Measurements from ENCODE around the gene AUTS2. TPM values are rescaled to one million over a fixed set of nuclear protein-coding genes. Genes with fewer than 3 reads are reported as not detected.

Gene AUTS2
- total RNA-seq, 2 experiments from 2014 or later = 2.4 to 3.0 TPM

- ChIA-PET CTCF (interaction anchor here (1.0 to 1.3 kb wide), 4 partner anchors 9 to 986 kb away, joined by 3 to 6 read pairs (median 3); no protein-coding TSS in a partner anchor), POLR2A (no interaction called here)
- no peaks in the 10 kb centered on the region for H3K4me1 Mint-ChIP-seq
- ATAC-seq (no peak), DNase-seq (no peak)
- no peak overlapping the region for H3K4me3 Mint-ChIP-seq
- no peaks in the 10 kb centered on the region for H3K36me3 Mint-ChIP-seq (ENCODE audit: low read depth)
- H3K27me3 Mint-ChIP-seq = no peaks in the 10 kb centered on the region
- H3K9me3 Mint-ChIP-seq (ENCODE audit: low read depth) = no peaks in the 10 kb centered on the region
- intact Hi-C loops (cut with DNase I, micrococcal nuclease) = no loop called here
- H3K27ac Mint-ChIP-seq = no peak overlapping the region
Measured at GRCh38 chr7:70052691-70053090, 454.4 kb downstream of the AUTS2 start.

- POLR2A ChIA-PET = interaction anchor here (0.6 kb wide), 1 partner anchor 10 kb away, joined by 3 read pairs; no protein-coding TSS in a partner anchor
- intact Hi-C loops (cut with DNase I, micrococcal nuclease) = no loop called here
- H3K9me3 Mint-ChIP-seq (ENCODE audit: low read depth) = no peaks in the 10 kb centered on the region
Measured at GRCh38 chr7:70053421-70053820, 455.1 kb downstream of the AUTS2 start.

DNA sequence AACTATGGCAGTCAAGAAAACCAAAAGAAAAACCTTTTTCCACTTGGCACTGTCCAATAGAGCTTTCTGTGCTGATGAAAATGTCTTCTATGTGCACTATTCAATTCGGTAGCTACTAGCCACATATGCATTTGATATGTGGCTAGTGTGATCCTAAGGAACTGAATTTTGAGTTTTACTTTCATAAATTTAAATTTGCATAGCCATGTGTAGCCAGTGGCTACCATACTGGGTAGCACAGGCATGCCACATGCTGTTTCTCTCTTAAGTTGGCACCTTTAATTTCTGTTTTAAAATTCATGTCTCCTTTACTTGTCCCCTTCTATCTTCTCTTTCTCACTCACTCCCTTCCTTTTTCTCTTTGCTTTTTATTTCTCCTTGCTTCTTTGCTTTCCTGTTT, 455.7 kb downstream of the AUTS2 start:
- CTCF ChIA-PET = no interaction called here
- intact Hi-C loops (cut with DNase I, micrococcal nuclease) = no loop called here
- Mint-ChIP-seq H3K36me3 (ENCODE audit: low read depth) (no peaks in the 10 kb centered on the region), H3K27ac (no peak overlapping the region), H3K4me3 (no peak overlapping the region), H3K27me3 (no peaks in the 10 kb centered on the region), H3K9me3 (ENCODE audit: low read depth) (no peaks in the 10 kb centered on the region), H3K4me1 (no peaks in the 10 kb centered on the region)
- POLR2A ChIA-PET = no interaction called here
- ATAC-seq (no peak), DNase-seq (no peak)

More at GRCh38 chr7:70053421-70053820, 455.1 kb downstream of the AUTS2 start:
- CTCF ChIA-PET = interaction anchor here (1.0 to 1.2 kb wide), 2 partner anchors 8 to 23 kb away, joined by 3 read pairs; no protein-coding TSS in a partner anchor
- Mint-ChIP-seq H3K36me3 (ENCODE audit: low read depth) (no peaks in the 10 kb centered on the region), H3K27ac (no peak overlapping the region), H3K4me3 (no peak overlapping the region), H3K27me3 (no peaks in the 10 kb centered on the region), H3K4me1 (no peaks in the 10 kb centered on the region)
- no peak for DNase-seq
- no peak for ATAC-seq

- no peak for DNase-seq
- ChIA-PET POLR2A (no interaction called here), CTCF (no interaction called here)
- no peaks in the 10 kb centered on the region for H3K36me3 Mint-ChIP-seq (ENCODE audit: low read depth)
- H3K4me3 Mint-ChIP-seq = no peak overlapping the region
- peaks cover 2% of the 10 kb centered on the region for H3K4me1 Mint-ChIP-seq
- no peak overlapping the region for H3K27ac Mint-ChIP-seq
- H3K9me3 Mint-ChIP-seq (ENCODE audit: low read depth) = no peaks in the 10 kb centered on the region
- H3K27me3 Mint-ChIP-seq = no peaks in the 10 kb centered on the region
- intact Hi-C loops (cut with DNase I, micrococcal nuclease) = no loop called here
- ATAC-seq = no peak
Measured at GRCh38 chr7:70056363-70056762, 458.1 kb downstream of the AUTS2 start.

DNA sequence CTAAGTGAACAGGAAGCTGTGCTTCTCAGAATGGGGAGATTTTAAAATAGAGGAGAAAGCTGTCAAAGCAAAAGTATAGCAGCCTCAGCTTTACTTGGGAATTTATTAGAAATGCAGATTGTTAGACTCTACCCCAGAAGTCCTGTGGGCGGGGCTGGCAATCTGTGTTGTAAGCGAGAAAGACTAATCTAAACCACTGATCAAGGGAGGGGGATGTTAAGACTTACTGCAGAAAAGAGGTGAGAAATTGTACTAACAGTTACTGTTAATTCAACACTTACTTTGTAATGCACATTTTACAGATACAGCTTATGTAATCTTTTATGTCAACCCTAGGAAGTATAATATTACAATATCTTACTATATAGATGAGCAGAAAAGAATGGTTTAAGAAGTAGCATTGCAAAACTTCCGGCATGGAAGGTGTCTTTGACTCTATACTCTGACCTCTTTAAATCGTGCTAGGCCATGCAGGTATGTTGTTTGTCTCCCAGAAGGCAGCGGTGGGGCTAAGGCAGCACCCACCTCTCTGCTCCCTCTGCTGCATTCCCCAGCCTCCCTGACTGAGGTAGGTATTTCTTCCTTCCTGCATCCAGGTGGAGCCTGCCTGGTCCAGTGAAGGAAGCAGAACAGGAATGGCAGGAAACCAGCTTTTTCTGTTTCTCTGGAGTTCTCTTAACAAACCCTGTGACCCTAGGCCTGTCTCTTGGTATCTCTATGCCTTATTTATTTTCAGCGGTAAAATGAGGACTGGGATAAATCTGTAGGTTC, 462.2 kb downstream of the AUTS2 start:
- H3K4me3 Mint-ChIP-seq = no peak overlapping the region
- ChIA-PET POLR2A (no interaction called here), CTCF (no interaction called here)
- H3K9me3 Mint-ChIP-seq (ENCODE audit: low read depth) = no peaks in the 10 kb centered on the region
- DNase-seq (no peak), ATAC-seq (no peak)
- intact Hi-C loops (cut with DNase I, micrococcal nuclease) = no loop called here
- H3K27me3 Mint-ChIP-seq = no peaks in the 10 kb centered on the region
- H3K4me1 Mint-ChIP-seq = peaks cover 2% of the 10 kb centered on the region
- no peak overlapping the region for H3K27ac Mint-ChIP-seq
- H3K36me3 Mint-ChIP-seq (ENCODE audit: low read depth) = no peaks in the 10 kb centered on the region

- no peaks in the 10 kb centered on the region for H3K27me3 Mint-ChIP-seq
- intact Hi-C loops (cut with DNase I, micrococcal nuclease) = no loop called here
- H3K27ac Mint-ChIP-seq = no peak overlapping the region
- no peaks in the 10 kb centered on the region for H3K9me3 Mint-ChIP-seq (ENCODE audit: low read depth)
- DNase-seq = no peak
- peaks cover 2% of the 10 kb centered on the region for H3K4me1 Mint-ChIP-seq
- H3K36me3 Mint-ChIP-seq (ENCODE audit: low read depth) = no peaks in the 10 kb centered on the region
- H3K4me3 Mint-ChIP-seq = no peak overlapping the region
- ChIA-PET CTCF (no interaction called here), POLR2A (no interaction called here)
- no peak for ATAC-seq
Measured at GRCh38 chr7:70063371-70063770, 465.1 kb downstream of the AUTS2 start.

DNA sequence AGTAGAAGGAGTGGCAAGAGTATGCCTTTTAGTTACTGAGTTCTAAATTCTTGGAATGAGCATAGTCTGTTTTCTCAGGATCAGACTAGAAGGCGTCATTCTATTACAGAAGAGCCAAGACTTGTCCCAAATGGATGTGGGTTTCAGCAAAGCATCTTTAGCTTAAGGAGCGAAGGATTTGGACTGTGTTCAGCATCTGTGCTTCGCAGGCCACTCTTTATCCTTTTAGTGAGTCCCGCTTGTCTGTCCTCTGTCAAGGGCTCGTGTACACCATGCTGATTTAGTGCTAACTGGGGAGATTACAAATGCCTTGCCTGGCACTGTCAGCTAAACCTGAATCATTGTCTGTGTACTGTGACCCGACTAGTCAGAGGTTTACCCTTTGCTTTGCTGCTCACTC, 465.7 kb downstream of the AUTS2 start:
- Mint-ChIP-seq H3K9me3 (ENCODE audit: low read depth) (no peaks in the 10 kb centered on the region), H3K27me3 (no peaks in the 10 kb centered on the region), H3K4me3 (no peak overlapping the region), H3K4me1 (peaks cover 2% of the 10 kb centered on the region), H3K27ac (no peak overlapping the region), H3K36me3 (ENCODE audit: low read depth) (no peaks in the 10 kb centered on the region)
- POLR2A ChIA-PET = no interaction called here
- ATAC-seq (no peak), DNase-seq (no peak)
- CTCF ChIA-PET = no interaction called here
- intact Hi-C loops (cut with DNase I, micrococcal nuclease) = no loop called here

- POLR2A ChIA-PET = no interaction called here
- no peak for ATAC-seq
- DNase-seq = no peak
- Mint-ChIP-seq H3K4me1 (no peaks in the 10 kb centered on the region), H3K36me3 (ENCODE audit: low read depth) (no peaks in the 10 kb centered on the region), H3K4me3 (no peak overlapping the region), H3K27ac (no peak overlapping the region), H3K27me3 (no peaks in the 10 kb centered on the region), H3K9me3 (ENCODE audit: low read depth) (no peaks in the 10 kb centered on the region)
- intact Hi-C loops (cut with DNase I, micrococcal nuclease) = no loop called here
- CTCF ChIA-PET = interaction anchor here (0.6 kb wide), 1 partner anchor 333 kb away, joined by 3 read pairs; no protein-coding TSS in a partner anchor
Measured at GRCh38 chr7:70066844-70067243, 468.6 kb downstream of the AUTS2 start.

DNA sequence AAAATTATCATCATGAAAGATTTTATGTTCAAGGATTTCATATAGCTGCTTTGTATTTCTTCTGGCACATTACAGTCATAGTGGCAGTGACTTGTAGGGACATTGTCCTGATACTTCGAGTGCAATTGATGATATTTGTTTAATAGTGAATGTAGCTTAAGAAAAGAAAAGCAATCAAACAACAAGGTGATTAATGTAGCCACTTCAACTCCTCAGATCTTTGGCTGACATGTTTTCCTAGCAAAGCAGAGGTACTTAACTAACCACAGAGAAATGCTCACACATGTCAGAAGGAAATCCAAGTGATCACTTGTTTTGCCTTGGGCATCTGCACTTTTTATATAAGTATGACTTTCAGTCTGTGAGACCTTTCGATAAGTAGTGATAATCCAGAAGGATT, 470.3 kb downstream of the AUTS2 start:
- no peak for DNase-seq
- H3K4me3 Mint-ChIP-seq = no peak overlapping the region
- H3K27me3 Mint-ChIP-seq = no peaks in the 10 kb centered on the region
- ChIA-PET POLR2A (no interaction called here), CTCF (interaction anchor here (0.6 kb wide), 1 partner anchor 76 kb away, joined by 3 read pairs; no protein-coding TSS in a partner anchor)
- H3K36me3 Mint-ChIP-seq (ENCODE audit: low read depth) = no peaks in the 10 kb centered on the region
- intact Hi-C loops (cut with DNase I, micrococcal nuclease) = no loop called here
- no peaks in the 10 kb centered on the region for H3K4me1 Mint-ChIP-seq
- no peak for ATAC-seq
- H3K27ac Mint-ChIP-seq = no peak overlapping the region
- no peaks in the 10 kb centered on the region for H3K9me3 Mint-ChIP-seq (ENCODE audit: low read depth)

GRCh38 chr7:70069977-70070376, 471.7 kb downstream of the AUTS2 start:
- no peaks in the 10 kb centered on the region for H3K4me1 Mint-ChIP-seq
- no peaks in the 10 kb centered on the region for H3K9me3 Mint-ChIP-seq (ENCODE audit: low read depth)
- H3K36me3 Mint-ChIP-seq (ENCODE audit: low read depth) = no peaks in the 10 kb centered on the region
- no peak for ATAC-seq
- H3K27me3 Mint-ChIP-seq = no peaks in the 10 kb centered on the region
- no peak for DNase-seq
- intact Hi-C loops (cut with DNase I, micrococcal nuclease) = no loop called here
- no peak overlapping the region for H3K4me3 Mint-ChIP-seq
- ChIA-PET CTCF (no interaction called here), POLR2A (no interaction called here)
- no peak overlapping the region for H3K27ac Mint-ChIP-seq

DNA sequence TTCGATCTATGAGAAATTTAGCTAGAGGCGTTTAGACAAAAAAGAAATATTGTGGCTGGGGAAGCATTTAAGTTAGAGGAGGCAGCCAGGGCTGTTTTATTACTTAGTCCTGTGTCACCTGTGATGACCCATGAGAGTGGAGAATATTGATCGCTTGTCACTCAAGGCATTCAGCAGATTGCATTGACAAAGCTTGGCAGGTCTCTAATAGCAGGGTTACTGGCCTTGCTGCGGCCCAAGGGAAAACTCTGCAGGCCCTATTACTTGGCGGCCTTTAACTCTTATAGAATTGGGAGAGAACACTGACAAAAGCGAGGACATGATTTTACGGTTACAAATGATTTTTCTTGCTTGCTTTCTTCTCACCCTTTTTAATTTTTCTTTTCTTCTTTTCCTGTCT, 473.5 kb downstream of the AUTS2 start:
- intact Hi-C loops (cut with DNase I, micrococcal nuclease) = no loop called here
- POLR2A ChIA-PET = interaction anchor here (0.6 kb wide), 1 partner anchor 1036 kb away, joined by 3 read pairs; no protein-coding TSS in a partner anchor
- ATAC-seq (no peak), DNase-seq (no peak)
- CTCF ChIA-PET = no interaction called here
- Mint-ChIP-seq H3K4me3 (no peak overlapping the region), H3K4me1 (no peaks in the 10 kb centered on the region), H3K27ac (no peak overlapping the region), H3K36me3 (ENCODE audit: low read depth) (no peaks in the 10 kb centered on the region), H3K9me3 (ENCODE audit: low read depth) (no peaks in the 10 kb centered on the region), H3K27me3 (no peaks in the 10 kb centered on the region)

DNA sequence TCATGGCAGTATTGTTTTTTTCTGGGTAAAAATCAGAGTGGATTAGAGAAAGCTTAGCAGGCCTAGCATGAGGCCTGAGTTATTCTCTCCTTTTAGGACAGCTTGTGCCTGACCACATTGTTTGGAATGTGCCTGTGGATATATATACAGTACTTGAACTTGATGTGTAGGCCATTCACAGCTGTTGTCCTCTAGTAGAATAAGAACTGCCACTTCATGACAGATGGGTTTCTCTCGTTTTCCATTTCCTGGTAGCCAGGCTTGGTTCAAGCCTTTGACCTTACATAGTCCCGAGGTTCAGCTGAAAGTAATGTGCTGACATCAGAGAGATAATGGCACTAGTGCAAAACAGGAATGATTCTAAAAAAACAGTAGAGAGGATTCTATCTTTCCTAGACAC, 473.9 kb downstream of the AUTS2 start:
- POLR2A ChIA-PET = no interaction called here
- intact Hi-C loops (cut with DNase I, micrococcal nuclease) = no loop called here
- no peak overlapping the region for H3K4me3 Mint-ChIP-seq
- ATAC-seq (no peak), DNase-seq (no peak)
- no peaks in the 10 kb centered on the region for H3K9me3 Mint-ChIP-seq (ENCODE audit: low read depth)
- no peaks in the 10 kb centered on the region for H3K4me1 Mint-ChIP-seq
- H3K36me3 Mint-ChIP-seq (ENCODE audit: low read depth) = no peaks in the 10 kb centered on the region
- H3K27ac Mint-ChIP-seq = no peak overlapping the region
- CTCF ChIA-PET = no interaction called here
- no peaks in the 10 kb centered on the region for H3K27me3 Mint-ChIP-seq
